Activated B cell treated with CpG ODN at 0.5 μM for 24 hours (primary cell): ENCODE data around the gene PRM3. TPM values are rescaled to one million over a fixed set of nuclear protein-coding genes. Genes with fewer than 3 reads are reported as not detected.

Experiments used
- ATAC-seq: fragments of 200-7000 bp; cut with Tn5 transposase; one replicate; pipeline ENCODE4 v1.10.0; 2021; ENCODE audit warnings: low read depth, mild to moderate bottlenecking, moderate library complexity
- CTCF ChIA-PET: fragments of 350-600 bp; sonication (Branson Sonifier 250); formaldehyde crosslinking; loops from one replicate; lab custom pipeline; 2021; ENCODE audit warnings: antibody characterized with exemption; lab: Charles Lee
- POLR2A ChIA-PET: fragments of 350-600 bp; sonication (Branson Sonifier 250); formaldehyde crosslinking; loops from one replicate; lab custom pipeline; 2021; ENCODE audit warnings: antibody characterized with exemption; lab: Charles Lee
- DNase-seq: peaks from one replicate; pipeline ENCODE4 v3.0.0; 2022
- H3K27ac Mint-ChIP-seq: one replicate; pipeline ENCODE4 v1.8.0; 2020; ENCODE audit warnings: mixed read lengths
- H3K27me3 Mint-ChIP-seq: one replicate; pipeline ENCODE4 v1.8.0; 2021; ENCODE audit warnings: mixed read lengths
- H3K36me3 Mint-ChIP-seq: one replicate; pipeline ENCODE4 v1.8.0; 2021; ENCODE audit warnings: low read depth, mixed read lengths
- H3K4me1 Mint-ChIP-seq: one replicate; pipeline ENCODE4 v1.8.0; 2021; ENCODE audit warnings: mixed read lengths
- H3K4me3 Mint-ChIP-seq: one replicate; pipeline ENCODE4 v1.8.0; 2020; ENCODE audit warnings: mild to moderate bottlenecking, mixed read lengths
- H3K9me3 Mint-ChIP-seq: one replicate; pipeline ENCODE4 v1.8.0; 2020; ENCODE audit warnings: mixed read lengths
- CTCF ChIP-seq: fragments of 200-600 bp; IDR thresholded peaks from one replicate; pipeline ENCODE4 v1.8.0; 2022; ENCODE audit warnings: antibody characterized with exemption, mild to moderate bottlenecking
- intact Hi-C: fragments of 100-400 bp; cut with micrococcal nuclease; formaldehyde crosslinking; loops from one replicate; pipeline ENCODE4 v1.15.1; 2024
- total RNA-seq: library from RNA; stranded (reverse); gene quantifications from 2 replicates; pipeline ENCODE4 v1.2.3, GENCODE V29; 2022

PRM3 gene
- total RNA-seq, 1 donor from 2014 or later: not detected

- ChIA-PET CTCF (interaction anchor here (0.6 to 2.1 kb wide), 7 partner anchors 13 to 147 kb away, joined by 3 to 21 read pairs (median 3); partner anchors contain the start of gene SOCS1), POLR2A (interaction anchor here (0.6 to 4.2 kb wide), 33 partner anchors 8 to 924 kb away, joined by 3 to 79 read pairs (median 7); partner anchors contain the start of gene SOCS1)
- Mint-ChIP-seq H3K27me3 (no peaks in the 10 kb centered on the region), H3K27ac (peak overlapping the region; percentile 83), H3K36me3 (no peaks in the 10 kb centered on the region), H3K9me3 (no peaks in the 10 kb centered on the region), H3K4me3 (peak overlapping the region; percentile 69), H3K4me1 (peaks cover 39% of the 10 kb centered on the region)
- DNase-seq: peak; percentile 65
- peak; percentile 91 for ATAC-seq
- TF ChIP-seq CTCF: no peak
- intact Hi-C loops: loop anchor here (1.0 to 2.0 kb wide), 7 partner anchors 8 to 146 kb away; no protein-coding TSS in a partner anchor
These were observed 48.3 kb downstream of the PRM3 start for GRCh38 chr16:11224894-11225676.

- ChIA-PET CTCF (interaction anchor here (0.6 to 2.1 kb wide), 6 partner anchors 12 to 147 kb away, joined by 3 to 21 read pairs (median 3); partner anchors contain the start of gene SOCS1), POLR2A (interaction anchor here (0.6 to 4.2 kb wide), 35 partner anchors 9 to 923 kb away, joined by 3 to 79 read pairs (median 6); partner anchors contain the start of gene SOCS1)
- Mint-ChIP-seq H3K36me3 (no peaks in the 10 kb centered on the region), H3K27ac (peak overlapping the region; percentile 83), H3K9me3 (no peaks in the 10 kb centered on the region), H3K4me3 (peak overlapping the region; percentile 69), H3K4me1 (peaks cover 37% of the 10 kb centered on the region), H3K27me3 (no peaks in the 10 kb centered on the region)
- no peak for TF ChIP-seq CTCF
- ATAC-seq: peak; percentile 31
- intact Hi-C loops: loop anchor here (2.0 kb wide), 1 partner anchor 21 kb away; no protein-coding TSS in a partner anchor
- DNase-seq: peak; percentile 34
These were observed 49.1 kb downstream of the PRM3 start for GRCh38 chr16:11224096-11224893.

Other genes starting within 250 kb of the PRM3 start
- gene SOCS1, start 17.4 kb downstream of the PRM3 start, total RNA-seq: 68.6 and 76.2 TPM in 2 replicates
- gene TNP2, start 4.3 kb downstream of the PRM3 start, total RNA-seq: not detected in 2 replicates
- gene PRM2, start 2.9 kb upstream of the PRM3 start, total RNA-seq: not detected in 2 replicates
- not detected in 2 replicates for gene PRM1, start 7.7 kb upstream of the PRM3 start, total RNA-seq
- gene RMI2, start 71.8 kb upstream of the PRM3 start, total RNA-seq: 8.1 TPM in 2 replicates